Fibroblast of lung (primary cell): Measurements from ENCODE around the gene COCH.

Experiments used
- EZH2 ChIP-seq: IDR thresholded peaks from 2 replicates; pipeline ENCODE4 v1.5.1; 2012; ENCODE audit warnings: low read length, control low read depth, mild to moderate bottlenecking; ENCODE audit errors: missing control alignments
- TF ChIP-seq, protein P1 (sequence below), 2 donors: IDR thresholded peaks in 1 of 2; conservative IDR thresholded peaks in 1 of 2; 1 replicate in 1 of 2; 2 replicates in 1 of 2; pipeline ENCODE4 v1.5.1; 2011 to 2012; ENCODE audit warnings: low read length in 2 of 2, control low read depth in 1 of 2, inconsistent platforms in 1 of 2, low read depth in 1 of 2, mild to moderate bottlenecking in 1 of 2

DNA sequence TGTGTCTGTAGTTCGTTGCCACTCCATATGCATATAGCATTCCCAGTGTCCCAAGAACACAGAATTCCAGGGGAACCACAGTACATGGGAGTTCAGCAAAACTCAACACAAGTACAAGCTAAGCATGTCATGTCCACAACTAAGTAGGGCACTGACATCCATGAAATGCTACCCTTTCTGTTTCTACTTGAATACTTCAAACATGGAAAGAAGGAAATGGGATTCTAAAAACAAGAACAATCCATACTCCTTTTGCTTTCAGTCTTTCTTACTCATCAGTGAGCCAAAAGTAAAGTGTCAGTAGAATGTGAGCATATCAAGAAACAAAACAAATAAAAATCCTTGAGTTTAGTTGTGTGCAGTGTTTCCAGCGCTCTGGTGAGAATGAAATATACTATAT lies 36.0 kb upstream of the COCH start:
- TF ChIP-seq, protein P1, sequence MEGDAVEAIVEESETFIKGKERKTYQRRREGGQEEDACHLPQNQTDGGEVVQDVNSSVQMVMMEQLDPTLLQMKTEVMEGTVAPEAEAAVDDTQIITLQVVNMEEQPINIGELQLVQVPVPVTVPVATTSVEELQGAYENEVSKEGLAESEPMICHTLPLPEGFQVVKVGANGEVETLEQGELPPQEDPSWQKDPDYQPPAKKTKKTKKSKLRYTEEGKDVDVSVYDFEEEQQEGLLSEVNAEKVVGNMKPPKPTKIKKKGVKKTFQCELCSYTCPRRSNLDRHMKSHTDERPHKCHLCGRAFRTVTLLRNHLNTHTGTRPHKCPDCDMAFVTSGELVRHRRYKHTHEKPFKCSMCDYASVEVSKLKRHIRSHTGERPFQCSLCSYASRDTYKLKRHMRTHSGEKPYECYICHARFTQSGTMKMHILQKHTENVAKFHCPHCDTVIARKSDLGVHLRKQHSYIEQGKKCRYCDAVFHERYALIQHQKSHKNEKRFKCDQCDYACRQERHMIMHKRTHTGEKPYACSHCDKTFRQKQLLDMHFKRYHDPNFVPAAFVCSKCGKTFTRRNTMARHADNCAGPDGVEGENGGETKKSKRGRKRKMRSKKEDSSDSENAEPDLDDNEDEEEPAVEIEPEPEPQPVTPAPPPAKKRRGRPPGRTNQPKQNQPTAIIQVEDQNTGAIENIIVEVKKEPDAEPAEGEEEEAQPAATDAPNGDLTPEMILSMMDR (conservative IDR thresholded peaks at IDR 0.05 in 1 of 2, IDR thresholded peaks at IDR 0.05 in 1 of 2; ENCODE audit: low read depth in 1 of 2, low read length in 2 of 2): no peak
- no peak for TF ChIP-seq EZH2
